H1 (cell line): Measurements from ENCODE around the gene KRT27. TPM values are rescaled to one million over a fixed set of nuclear protein-coding genes. Genes with fewer than 3 reads are reported as not detected.

Experiments used
- CTCF ChIA-PET: fragments of 300-600 bp; sonication (Branson Sonifier 250); formaldehyde crosslinking; loops from one replicate; lab custom pipeline; 2021; ENCODE audit not compliant: partially characterized antibody; lab: Charles Lee
- POLR2A ChIA-PET: fragments of 300-600 bp; sonication (Branson Sonifier 250); formaldehyde crosslinking; loops from one replicate; lab custom pipeline; 2021; ENCODE audit warnings: inconsistent platforms; ENCODE audit not compliant: partially characterized antibody; lab: Charles Lee
- DNase-seq, 2 experiments: peaks; one replicate each; pipeline versions ENCODE4 v3.0.0 to v3.0.0-alpha.2; 2010 to 2022; ENCODE audit warnings: low spot score in 2 of 2, low read depth in 1 of 2, mixed read lengths in 1 of 2
- FAIRE-seq: peaks from 2 replicates; lab custom pipeline; 2011; peaks lifted over from hg19 to GRCh38; lab: Jason Lieb, UNC
- H2AFZ ChIP-seq: 2 replicates; pipeline ENCODE4 v1.8.1; 2012; ENCODE audit warnings: low read length, inconsistent platforms
- H2AK5ac ChIP-seq: 2 replicates; pipeline ENCODE4 v1.6.1; 2013; ENCODE audit warnings: low read depth, low read length
- H2BK120ac ChIP-seq: replicated peaks from 2 replicates; pipeline ENCODE3; 2013; ENCODE audit warnings: low read depth, low read length, inconsistent platforms
- H2BK12ac ChIP-seq: 2 replicates; pipeline ENCODE4 v1.6.1; 2013; ENCODE audit warnings: low read depth, low read length
- H2BK15ac ChIP-seq: 2 replicates; pipeline ENCODE4 v1.6.1; 2013; ENCODE audit warnings: low read length
- H2BK20ac ChIP-seq: 2 replicates; pipeline ENCODE4 v1.6.1; 2013; ENCODE audit warnings: low read length
- H2BK5ac ChIP-seq: 2 replicates; pipeline ENCODE4 v1.6.1; 2013; ENCODE audit warnings: low read depth, low read length
- H3K14ac ChIP-seq: 2 replicates; pipeline ENCODE4 v1.6.1; 2013; ENCODE audit warnings: inconsistent platforms; ENCODE audit not compliant: insufficient read length
- H3K18ac ChIP-seq: 2 replicates; pipeline ENCODE4 v1.6.1; 2013; ENCODE audit warnings: low read length; ENCODE audit errors: extremely low read depth
- H3K23ac ChIP-seq: 2 replicates; pipeline ENCODE4 v1.6.1; 2013; ENCODE audit warnings: inconsistent platforms; ENCODE audit not compliant: insufficient read length
- H3K23me2 ChIP-seq: 2 replicates; pipeline ENCODE4 v1.6.1; 2013; ENCODE audit warnings: low read depth, low read length
- H3K27ac ChIP-seq: 2 replicates; pipeline ENCODE4 v1.6.1; 2011; ENCODE audit warnings: low read depth, low read length, inconsistent platforms
- H3K27me3 ChIP-seq, 4 experiments: replicated peaks in 1 of 4; 1 replicate in 1 of 4; 2 replicates in 3 of 4; pipeline versions ENCODE4 v1.6.1 to v1.8.1; 2011 to 2013; ENCODE audit warnings: low read length in 3 of 4, mild to moderate bottlenecking in 3 of 4, inconsistent platforms in 2 of 4, mixed read lengths in 2 of 4, moderate library complexity in 1 of 4; ENCODE audit not compliant: control insufficient read depth in 3 of 4, insufficient read depth in 3 of 4; ENCODE audit errors: extremely low read depth in 1 of 4
- H3K36me3 ChIP-seq, 4 experiments: 2 replicates each; pipeline versions ENCODE4 v1.6.1 to v1.8.1; 2011 to 2013; ENCODE audit warnings: mild to moderate bottlenecking in 4 of 4, low read length in 3 of 4, moderate library complexity in 2 of 4, control low read depth in 1 of 4, inconsistent platforms in 1 of 4; ENCODE audit not compliant: insufficient read depth in 4 of 4, control insufficient read depth in 2 of 4
- H3K4ac ChIP-seq: replicated peaks from 2 replicates; pipeline ENCODE3; 2013; ENCODE audit warnings: low read length, low read depth, mixed read lengths, inconsistent platforms; ENCODE audit not compliant: insufficient read length
- H3K4me1 ChIP-seq, 4 experiments: replicated peaks in 1 of 4; 1 replicate in 1 of 4; 2 replicates in 3 of 4; pipeline versions ENCODE4 v1.6.1 to v1.8.1; 2011 to 2013; ENCODE audit warnings: low read length in 3 of 4, inconsistent platforms in 2 of 4, mixed read lengths in 1 of 4; ENCODE audit not compliant: insufficient read depth in 4 of 4, control insufficient read depth in 3 of 4
- H3K4me2 ChIP-seq, 2 experiments: 2 replicates each; pipeline versions ENCODE4 v1.6.1 to v1.8.1; 2011 to 2013; ENCODE audit warnings: low read depth in 2 of 2, low read length in 2 of 2, control low read depth in 1 of 2, inconsistent platforms in 1 of 2, mild to moderate bottlenecking in 1 of 2; ENCODE audit not compliant: insufficient read depth in 1 of 2
- H3K4me3 ChIP-seq, 4 experiments: fragments of 200-600, 300-600 bp in 1 of 4; sonication (generic), shearing (Covaris generic), sonication (Bioruptor Twin) in 1 of 4; 2 replicates each; pipeline versions ENCODE4 v1.5.1 to v1.8.1; 2011 to 2016; ENCODE audit warnings: low read length in 4 of 4, low read depth in 3 of 4, control low read depth in 2 of 4, inconsistent platforms in 2 of 4, mild to moderate bottlenecking in 2 of 4, mixed read lengths in 1 of 4, moderate library complexity in 1 of 4; ENCODE audit not compliant: insufficient read depth in 2 of 4; ENCODE audit errors: extremely low read depth in 1 of 4
- H3K56ac ChIP-seq: replicated peaks from 2 replicates; pipeline ENCODE3; 2013; ENCODE audit warnings: low read depth, mild to moderate bottlenecking, mixed read lengths, low read length, inconsistent platforms; ENCODE audit not compliant: insufficient read length
- H3K79me1 ChIP-seq: 2 replicates; pipeline ENCODE4 v1.6.1; 2013; ENCODE audit warnings: low read depth, low read length, control low read depth
- H3K79me2 ChIP-seq, 2 experiments: 2 replicates each; pipeline versions ENCODE4 v1.6.1 to v1.8.1; 2012 to 2013; ENCODE audit warnings: low read length in 2 of 2, mild to moderate bottlenecking in 2 of 2, inconsistent platforms in 1 of 2; ENCODE audit not compliant: insufficient read depth in 2 of 2, control insufficient read depth in 1 of 2
- H3K9ac ChIP-seq, 4 experiments: replicated peaks in 1 of 4; 1 replicate in 1 of 4; 2 replicates in 3 of 4; pipeline versions ENCODE4 v1.6.1 to v1.8.1; 2011 to 2013; ENCODE audit warnings: low read depth in 3 of 4, low read length in 3 of 4, control low read depth in 2 of 4, mild to moderate bottlenecking in 2 of 4, moderate library complexity in 2 of 4, inconsistent platforms in 1 of 4; ENCODE audit errors: extremely low read depth in 1 of 4
- H3K9me3 ChIP-seq, 2 experiments: 2 replicates each; pipeline versions ENCODE4 v1.6.1 to v1.8.1; 2012 to 2013; ENCODE audit warnings: mild to moderate bottlenecking in 2 of 2, moderate library complexity in 2 of 2, control low read depth in 1 of 2, inconsistent platforms in 1 of 2, low read depth in 1 of 2, low read length in 1 of 2, mixed read lengths in 1 of 2; ENCODE audit not compliant: insufficient read depth in 2 of 2
- H4K20me1 ChIP-seq, 2 experiments: replicated peaks in 1 of 2; 2 replicates each; pipeline versions ENCODE3 to v1.8.1; 2011 to 2013; ENCODE audit warnings: inconsistent platforms in 2 of 2, low read length in 2 of 2, mild to moderate bottlenecking in 1 of 2; ENCODE audit not compliant: insufficient read depth in 2 of 2, control insufficient read depth in 1 of 2
- H4K5ac ChIP-seq: 2 replicates; pipeline ENCODE4 v1.6.1; 2013; ENCODE audit warnings: low read length, low read depth, mixed read lengths, inconsistent platforms; ENCODE audit not compliant: insufficient read length
- H4K8ac ChIP-seq: 2 replicates; pipeline ENCODE4 v1.8.0; 2013; ENCODE audit warnings: mild to moderate bottlenecking, moderate library complexity, low read length, inconsistent platforms; ENCODE audit not compliant: insufficient read depth; ENCODE audit errors: extremely low read depth
- H4K91ac ChIP-seq: replicated peaks from 2 replicates; pipeline ENCODE3; 2013; ENCODE audit warnings: low read length, mixed read lengths, inconsistent platforms; ENCODE audit not compliant: insufficient read length
- KDM4A ChIP-seq: IDR thresholded peaks from one replicate; pipeline ENCODE4 v1.7.1; 2012; ENCODE audit warnings: low read depth, mild to moderate bottlenecking, moderate library complexity, low read length, inconsistent platforms; ENCODE audit not compliant: severe bottlenecking
- SUZ12 ChIP-seq: fragments of 200-600 bp; sonication (generic); IDR thresholded peaks from 2 replicates; pipeline ENCODE4 v1.6.1; 2012; ENCODE audit warnings: mild to moderate bottlenecking, inconsistent platforms, low read length, moderate library complexity, mixed read lengths
- TCF12 ChIP-seq: IDR thresholded peaks from 2 replicates; pipeline ENCODE4 v1.6.1; 2011; ENCODE audit warnings: low read depth, mild to moderate bottlenecking, low read length
- WGBS, 2 experiments: shearing (Covaris generic) in 1 of 2; methylation state at CpG; one replicate each; pipeline versions ENCODE4 v1.1.6 to v1.1.7; 2013 to 2015; ENCODE audit warnings: low lambda C conversion rate in 2 of 2, mixed read lengths in 2 of 2, inconsistent platforms in 1 of 2, low coverage in 1 of 2, missing lambda C conversion rate in 1 of 2; ENCODE audit not compliant: insufficient replicate concordance in 2 of 2, insufficient coverage in 1 of 2, insufficient read length in 1 of 2; ENCODE audit errors: extremely low coverage in 1 of 2, missing lambda C conversion rate in 1 of 2; 5-methylcytosine and 5-hydroxymethylcytosine counted together
- polyA plus RNA-seq, 7 experiments: library from polyadenylated mRNA; depleted of rRNA in 3 of 7; stranded (reverse) in 5 of 7; unstranded in 2 of 7; fragments of >200 nt in 5 of 7; fragments of 200-250 nt in 2 of 7; gene quantifications; 1 replicate in 5 of 7; 2 replicates in 1 of 7; 4 replicates in 1 of 7; pipeline versions ENCODE4 v1.2.1 to v1.2.3, GENCODE V29; 2011 to 2013; ENCODE audit warnings: missing spikeins in 2 of 7, mixed read lengths in 2 of 7
- total RNA-seq: library from RNA; stranded (reverse); fragmentation: NEBNext Ultra II Directional; extraction: Animal tissue kit (Norgen Biotek cat#: 25700); gene quantifications from 2 replicates; pipeline ENCODE4 v1.2.1, GENCODE V29; 2021

KRT27 gene
- total and polyA plus RNA-seq, 2 of the 8 experiments (the other 6 are each of a cell fraction or from before 2014, with no cell fraction given) = not detected

DNA sequence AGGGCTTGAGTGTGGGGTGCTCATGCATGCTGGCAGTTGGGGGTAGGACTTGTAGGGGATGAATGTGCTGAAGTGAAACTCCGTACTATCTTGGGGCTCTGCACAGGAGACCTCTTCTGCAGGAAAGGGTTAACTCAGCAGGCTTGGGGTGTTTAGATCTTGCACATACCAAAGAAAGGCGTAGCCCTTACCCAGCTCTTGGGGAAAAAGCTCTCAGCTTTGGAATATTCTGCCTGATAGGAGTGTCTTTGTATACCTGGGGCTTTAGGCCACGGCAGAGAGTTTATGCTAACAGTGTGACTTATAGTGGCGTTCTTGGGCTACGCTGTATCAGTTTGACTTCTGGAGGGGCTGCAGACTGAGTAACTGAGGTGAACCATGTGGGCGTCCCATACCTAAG is 48.3 kb downstream of the KRT27 start:
- no peak for DNase-seq
- no peak overlapping the region for H2BK15ac ChIP-seq
- H4K91ac ChIP-seq = no peak overlapping the region
- no peak overlapping the region for H3K27ac ChIP-seq
- no peaks in the 10 kb centered on the region for H3K36me3 ChIP-seq
- H3K4me1 ChIP-seq = no peaks in the 10 kb centered on the region
- H2BK120ac ChIP-seq = no peak overlapping the region
- H2BK20ac ChIP-seq = no peak overlapping the region
- no peaks in the 10 kb centered on the region for H3K27me3 ChIP-seq
- no peak overlapping the region for H4K5ac ChIP-seq
- H2AFZ ChIP-seq = no peak overlapping the region
- ChIA-PET POLR2A (no interaction called here), CTCF (interaction anchor here (1.0 to 1.2 kb wide), 2 partner anchors 8 to 114 kb away, joined by 4 to 5 read pairs; no protein-coding TSS in a partner anchor)
- no peak for FAIRE-seq
- no peak overlapping the region for H2AK5ac ChIP-seq
- H3K4me3 ChIP-seq = no peak overlapping the region
- no peak overlapping the region for H3K56ac ChIP-seq
- no peak overlapping the region for H3K23ac ChIP-seq
- 85% methylated on average over 6 of the region's 6 CpGs; no CpG with 5 or more reads in 1 of the 2 experiments for WGBS, 2 experiments
- H4K20me1 ChIP-seq = no peaks in the 10 kb centered on the region
- H3K23me2 ChIP-seq = no peaks in the 10 kb centered on the region
- no peak overlapping the region for H3K14ac ChIP-seq
- H3K79me2 ChIP-seq = no peaks in the 10 kb centered on the region
- no peak overlapping the region for H2BK12ac ChIP-seq
- no peak overlapping the region for H3K4ac ChIP-seq
- H2BK5ac ChIP-seq = no peak overlapping the region
- no peaks in the 10 kb centered on the region for H3K79me1 ChIP-seq
- H3K18ac ChIP-seq = no peak overlapping the region
- H3K9me3 ChIP-seq = peaks cover 5 to 6% of the 10 kb centered on the region in 2 experiments; a peak in 2 of 4 replicates
- H3K9ac ChIP-seq = no peak overlapping the region
- H4K8ac ChIP-seq = no peak overlapping the region
- H3K4me2 ChIP-seq = no peak overlapping the region
- no peak for TF ChIP-seq SUZ12
- no peak for TF ChIP-seq KDM4A
- TF ChIP-seq TCF12 = no peak
